ENCODE results near the gene TRPV5. TPM values are rescaled to one million over a fixed set of nuclear protein-coding genes. Genes with fewer than 3 reads are reported as not detected.

The TRPV5 gene
- total RNA-seq, 4 donors from 2014 or later = not detected

GRCh38 chr7:142913566-142913965 is 20.0 kb downstream of the TRPV5 start:
- DNase-seq = no peak
- Histone ChIP-seq H3K27me3 (peaks cover 6% of the 10 kb centered on the region), H3K9me3 (no peaks in the 10 kb centered on the region), H3K4me3 (no peak overlapping the region), H3K36me3 (no peaks in the 10 kb centered on the region), H3K27ac (no peak overlapping the region), H3K4me1 (no peaks in the 10 kb centered on the region)
- intact Hi-C loops (cut with DNase I; ENCODE audit: low total_unique reads) (no loop called here), in situ Hi-C loops (cut with MboI; ENCODE audit: low pct_ligation_motif_present in 1 of 4, low pct_unique_long_range_greater_than_20kb in 1 of 4, low sequenced_read_pairs in 3 of 4) (no loop called here)
- TF ChIP-seq POLR2A (IDR thresholded peaks at IDR 0.05) (no peak), EP300 (IDR thresholded peaks at IDR 0.05; ENCODE audit: low read depth) (no peak), CTCF (IDR thresholded peaks at IDR 0.05) (no peak), POLR2AphosphoS5 (IDR thresholded peaks at IDR 0.05) (no peak)
- 55 to 77% methylated on average over 2 of the region's 2 CpGs for WGBS, 2 donors (ENCODE audit: low coverage in 1 of 2)

- TF ChIP-seq POLR2AphosphoS5 (IDR thresholded peaks at IDR 0.05) = no peak
- WGBS, 2 donors (ENCODE audit: low coverage in 1 of 2) = 69 to 77% methylated on average over 3 of the region's 3 CpGs
- Histone ChIP-seq H3K4me1 (no peaks in the 10 kb centered on the region), H3K4me3 (no peak overlapping the region), H3K27me3 (peaks cover 6% of the 10 kb centered on the region), H3K27ac (no peak overlapping the region), H3K9me3 (no peaks in the 10 kb centered on the region), H3K36me3 (no peaks in the 10 kb centered on the region)
- intact Hi-C loops (cut with DNase I; ENCODE audit: low total_unique reads) = no loop called here
- no peak for DNase-seq
- in situ Hi-C loops (cut with MboI; ENCODE audit: low pct_ligation_motif_present in 1 of 4, low pct_unique_long_range_greater_than_20kb in 1 of 4, low sequenced_read_pairs in 3 of 4) = no loop called here
Observed at GRCh38 chr7:142913051-142913450, 20.5 kb downstream of the TRPV5 start.

GRCh38 chr7:142910481-142910880 is 23.1 kb downstream of the TRPV5 start:
- H3K36me3 ChIP-seq = no peaks in the 10 kb centered on the region
- no peak overlapping the region for H3K4me3 ChIP-seq
- TF ChIP-seq POLR2AphosphoS5 (IDR thresholded peaks at IDR 0.05) (no peak), POLR2A (IDR thresholded peaks at IDR 0.05) (no peak), CTCF (IDR thresholded peaks at IDR 0.05) (no peak), EP300 (IDR thresholded peaks at IDR 0.05; ENCODE audit: low read depth) (no peak)
- DNase-seq = no peak
- no peaks in the 10 kb centered on the region for H3K27me3 ChIP-seq
- intact Hi-C loops (cut with DNase I; ENCODE audit: low total_unique reads) (no loop called here), in situ Hi-C loops (cut with MboI; ENCODE audit: low pct_ligation_motif_present in 1 of 4, low pct_unique_long_range_greater_than_20kb in 1 of 4, low sequenced_read_pairs in 3 of 4) (no loop called here)
- no peaks in the 10 kb centered on the region for H3K4me1 ChIP-seq
- no peaks in the 10 kb centered on the region for H3K9me3 ChIP-seq
- H3K27ac ChIP-seq = no peak overlapping the region
- WGBS, 2 donors (ENCODE audit: low coverage in 1 of 2) = 21 to 36% methylated on average over 2 of the region's 2 CpGs

- intact Hi-C loops (cut with DNase I; ENCODE audit: low total_unique reads) = no loop called here
- 39 to 61% methylated on average over 2 of the region's 2 CpGs for WGBS, 2 donors (ENCODE audit: low coverage in 1 of 2)
- TF ChIP-seq POLR2AphosphoS5 (IDR thresholded peaks at IDR 0.05) = no peak
- Histone ChIP-seq H3K27me3 (no peaks in the 10 kb centered on the region), H3K4me3 (no peak overlapping the region), H3K9me3 (no peaks in the 10 kb centered on the region), H3K36me3 (no peaks in the 10 kb centered on the region), H3K4me1 (no peaks in the 10 kb centered on the region), H3K27ac (no peak overlapping the region)
- in situ Hi-C loops (cut with MboI; ENCODE audit: low pct_ligation_motif_present in 1 of 4, low pct_unique_long_range_greater_than_20kb in 1 of 4, low sequenced_read_pairs in 3 of 4) = no loop called here
- no peak for DNase-seq
Observed at GRCh38 chr7:142910031-142910433, 23.5 kb downstream of the TRPV5 start.

- H3K4me1 ChIP-seq = no peaks in the 10 kb centered on the region
- intact Hi-C loops (cut with DNase I; ENCODE audit: low total_unique reads) (no loop called here), in situ Hi-C loops (cut with MboI; ENCODE audit: low pct_ligation_motif_present in 1 of 4, low pct_unique_long_range_greater_than_20kb in 1 of 4, low sequenced_read_pairs in 3 of 4) (no loop called here)
- H3K36me3 ChIP-seq = no peaks in the 10 kb centered on the region
- H3K9me3 ChIP-seq = peaks cover 0 to under 1% of the 10 kb centered on the region in 2 donors
- no peak overlapping the region for H3K4me3 ChIP-seq
- H3K27me3 ChIP-seq = no peaks in the 10 kb centered on the region
- H3K27ac ChIP-seq = no peak overlapping the region
- WGBS, 2 donors (ENCODE audit: low coverage in 1 of 2) = 56 to 64% methylated on average over 4 to 20 of the region's 21 CpGs
- TF ChIP-seq EP300 (IDR thresholded peaks at IDR 0.05; ENCODE audit: low read depth) (no peak), CTCF (IDR thresholded peaks at IDR 0.05) (peak in 1 of 5 experiments; percentile 12)
- DNase-seq = no peak
Observed at GRCh38 chr7:142908921-142909890, 24.3 kb downstream of the TRPV5 start.

Measured in transverse colon (tissue), 4 donors.